K562 (cell line): Measurements from ENCODE around the gene APBB2. TPM values are rescaled to one million over a fixed set of nuclear protein-coding genes. Genes with fewer than 3 reads are reported as not detected.

Experiments
- HSF4 ChIP-seq: fragments of 250-450 bp; sonication (Bioruptor Pico); IDR thresholded peaks from 2 replicates; pipeline ENCODE4 v2.1.2; 2022; ENCODE audit warnings: mild to moderate bottlenecking, moderate library complexity, borderline replicate concordance
- KAT8 ChIP-seq: fragments of 450-650 bp; IDR thresholded peaks from 2 replicates; pipeline ENCODE4 v1.6.1; 2016; ENCODE audit warnings: low read depth, mild to moderate bottlenecking
- NCOA2 ChIP-seq, 2 experiments: fragments of 450-650 bp; IDR thresholded peaks; 2 replicates each; pipeline ENCODE4 v1.6.1; 2018; ENCODE audit warnings: mild to moderate bottlenecking in 2 of 2, moderate library complexity in 1 of 2; ENCODE audit not compliant: partially characterized antibody in 2 of 2
- ZNF212 ChIP-seq: fragments of 450-650 bp; formaldehyde crosslinking; IDR thresholded peaks from 2 replicates; pipeline ENCODE4 v1.4.0; 2020; ENCODE audit warnings: mild to moderate bottlenecking
- polyA plus RNA-seq, 8 experiments: library from polyadenylated mRNA; depleted of rRNA in 4 of 8; stranded (reverse) in 5 of 8; unstranded in 3 of 8; fragments of >200 nt; fragmentation: Nextera tagmentation in 2 of 8; fragmentation: Illumina TruSeq in 1 of 8; extraction: Ambion mirVana in 2 of 8; extraction: Trizol in 1 of 8; gene quantifications; 2 replicates each; pipeline versions ENCODE4 v1.2.1 to v1.2.3, GENCODE V29; 2011 to 2014; ENCODE audit warnings: inconsistent platforms in 1 of 8, missing spikeins in 1 of 8
- total RNA-seq, 7 experiments: library from RNA; depleted of rRNA in 6 of 7; stranded (reverse); fragments of >200 nt in 6 of 7; fragmentation: Illumina TruSeq in 2 of 7; extraction: Trizol in 2 of 7; gene quantifications; 2 replicates each; pipeline versions ENCODE4 v1.2.1 to v1.2.3, GENCODE V29; 2011 to 2021; ENCODE audit warnings: low replicate concordance in 1 of 7
- TF ChIP-seq, protein P1 (sequence below): fragments of 450-650 bp; IDR thresholded peaks from 2 replicates; pipeline ENCODE4 v1.6.1; 2017; ENCODE audit warnings: antibody characterized with exemption, mild to moderate bottlenecking
- TF ChIP-seq, protein P2 (sequence below): IDR thresholded peaks from 3 replicates; pipeline ENCODE4 v1.6.1; 2011; ENCODE audit warnings: borderline replicate concordance, mild to moderate bottlenecking; ENCODE audit not compliant: insufficient read length, insufficient read depth

The APBB2 gene
- total and polyA plus RNA-seq, 9 of the 15 experiments (the other 6 are each of a cell fraction or from before 2014, with no cell fraction given): 0.08 to 2.1 (median 1.4) TPM

DNA sequence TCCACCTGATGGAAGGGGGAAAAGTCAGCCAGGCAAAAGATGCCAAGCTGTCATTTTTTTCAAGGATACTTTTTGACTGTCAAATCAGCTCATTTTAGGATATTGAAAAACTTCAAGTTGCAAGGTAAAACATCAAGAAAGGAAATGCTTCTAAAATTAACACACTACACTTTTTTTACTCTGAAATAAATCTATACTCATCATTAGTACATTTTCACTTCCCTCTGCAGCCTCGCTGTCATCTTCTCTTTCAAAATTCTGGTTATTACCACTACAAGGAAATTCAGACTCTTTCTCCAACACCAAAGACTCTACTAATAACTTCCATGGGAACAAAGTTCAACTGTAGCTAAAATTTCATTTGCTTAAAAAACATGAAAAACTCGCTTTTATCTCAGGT is 41.6 kb downstream of the APBB2 start (continued):
- TF ChIP-seq, protein P1, sequence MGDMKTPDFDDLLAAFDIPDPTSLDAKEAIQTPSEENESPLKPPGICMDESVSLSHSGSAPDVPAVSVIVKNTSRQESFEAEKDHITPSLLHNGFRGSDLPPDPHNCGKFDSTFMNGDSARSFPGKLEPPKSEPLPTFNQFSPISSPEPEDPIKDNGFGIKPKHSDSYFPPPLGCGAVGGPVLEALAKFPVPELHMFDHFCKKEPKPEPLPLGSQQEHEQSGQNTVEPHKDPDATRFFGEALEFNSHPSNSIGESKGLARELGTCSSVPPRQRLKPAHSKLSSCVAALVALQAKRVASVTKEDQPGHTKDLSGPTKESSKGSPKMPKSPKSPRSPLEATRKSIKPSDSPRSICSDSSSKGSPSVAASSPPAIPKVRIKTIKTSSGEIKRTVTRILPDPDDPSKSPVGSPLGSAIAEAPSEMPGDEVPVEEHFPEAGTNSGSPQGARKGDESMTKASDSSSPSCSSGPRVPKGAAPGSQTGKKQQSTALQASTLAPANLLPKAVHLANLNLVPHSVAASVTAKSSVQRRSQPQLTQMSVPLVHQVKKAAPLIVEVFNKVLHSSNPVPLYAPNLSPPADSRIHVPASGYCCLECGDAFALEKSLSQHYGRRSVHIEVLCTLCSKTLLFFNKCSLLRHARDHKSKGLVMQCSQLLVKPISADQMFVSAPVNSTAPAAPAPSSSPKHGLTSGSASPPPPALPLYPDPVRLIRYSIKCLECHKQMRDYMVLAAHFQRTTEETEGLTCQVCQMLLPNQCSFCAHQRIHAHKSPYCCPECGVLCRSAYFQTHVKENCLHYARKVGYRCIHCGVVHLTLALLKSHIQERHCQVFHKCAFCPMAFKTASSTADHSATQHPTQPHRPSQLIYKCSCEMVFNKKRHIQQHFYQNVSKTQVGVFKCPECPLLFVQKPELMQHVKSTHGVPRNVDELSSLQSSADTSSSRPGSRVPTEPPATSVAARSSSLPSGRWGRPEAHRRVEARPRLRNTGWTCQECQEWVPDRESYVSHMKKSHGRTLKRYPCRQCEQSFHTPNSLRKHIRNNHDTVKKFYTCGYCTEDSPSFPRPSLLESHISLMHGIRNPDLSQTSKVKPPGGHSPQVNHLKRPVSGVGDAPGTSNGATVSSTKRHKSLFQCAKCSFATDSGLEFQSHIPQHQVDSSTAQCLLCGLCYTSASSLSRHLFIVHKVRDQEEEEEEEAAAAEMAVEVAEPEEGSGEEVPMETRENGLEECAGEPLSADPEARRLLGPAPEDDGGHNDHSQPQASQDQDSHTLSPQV: no peak
- TF ChIP-seq, protein P2, sequence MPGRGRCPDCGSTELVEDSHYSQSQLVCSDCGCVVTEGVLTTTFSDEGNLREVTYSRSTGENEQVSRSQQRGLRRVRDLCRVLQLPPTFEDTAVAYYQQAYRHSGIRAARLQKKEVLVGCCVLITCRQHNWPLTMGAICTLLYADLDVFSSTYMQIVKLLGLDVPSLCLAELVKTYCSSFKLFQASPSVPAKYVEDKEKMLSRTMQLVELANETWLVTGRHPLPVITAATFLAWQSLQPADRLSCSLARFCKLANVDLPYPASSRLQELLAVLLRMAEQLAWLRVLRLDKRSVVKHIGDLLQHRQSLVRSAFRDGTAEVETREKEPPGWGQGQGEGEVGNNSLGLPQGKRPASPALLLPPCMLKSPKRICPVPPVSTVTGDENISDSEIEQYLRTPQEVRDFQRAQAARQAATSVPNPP: no peak
- TF ChIP-seq HSF4 (CRISPR knock-in tag): no peak
- no peak for TF ChIP-seq NCOA2 (IDR thresholded peaks at IDR 0.05; ENCODE audit: partially characterized antibody in 2 of 2)
- no peak for TF ChIP-seq ZNF212 (CRISPR knock-in tag)
- no peak for TF ChIP-seq KAT8
